ENCODE data around the gene MED12L.

MED12L gene

DNA sequence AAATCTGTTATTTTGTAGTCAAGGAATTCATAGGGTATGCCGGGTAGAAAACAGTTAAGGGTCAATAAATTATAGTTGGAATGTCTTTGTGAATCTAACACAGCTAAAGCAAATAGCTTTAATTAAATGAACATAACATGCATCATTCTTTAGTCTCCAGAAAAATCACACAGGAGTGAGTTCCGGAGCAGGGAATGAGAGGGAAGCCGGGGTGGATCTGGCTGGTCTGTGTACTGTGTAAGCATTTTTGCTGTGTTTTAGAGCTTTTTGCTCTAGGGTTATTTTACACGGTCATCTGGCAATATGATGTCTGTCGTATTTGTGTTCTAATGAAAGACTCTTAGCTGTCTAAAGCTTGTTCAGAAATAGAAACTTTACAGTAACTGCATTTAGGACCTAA lies 57.5 kb downstream of the MED12L start:
- DNase-seq, result no peak

DNA sequence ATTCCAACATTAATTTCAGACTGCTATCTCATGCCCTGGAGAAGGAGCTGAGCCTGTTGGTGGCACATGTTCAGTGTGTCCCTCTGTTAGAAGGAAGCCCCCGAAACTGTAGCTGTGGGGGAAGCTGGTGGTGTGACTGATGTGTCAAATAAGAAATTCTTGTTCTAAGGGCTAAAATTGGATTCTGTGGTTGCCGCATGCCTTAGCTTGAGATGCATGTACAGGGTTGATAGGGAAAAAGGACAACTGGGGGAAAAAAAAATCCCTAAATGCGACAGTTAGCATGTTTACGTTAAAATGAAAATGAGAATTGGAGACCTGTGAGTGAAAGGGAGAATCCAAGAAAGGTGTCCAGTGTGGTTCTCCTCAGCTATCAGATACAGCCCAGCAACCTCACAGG lies 58.6 kb downstream of the MED12L start:
- no peak for DNase-seq

DNA sequence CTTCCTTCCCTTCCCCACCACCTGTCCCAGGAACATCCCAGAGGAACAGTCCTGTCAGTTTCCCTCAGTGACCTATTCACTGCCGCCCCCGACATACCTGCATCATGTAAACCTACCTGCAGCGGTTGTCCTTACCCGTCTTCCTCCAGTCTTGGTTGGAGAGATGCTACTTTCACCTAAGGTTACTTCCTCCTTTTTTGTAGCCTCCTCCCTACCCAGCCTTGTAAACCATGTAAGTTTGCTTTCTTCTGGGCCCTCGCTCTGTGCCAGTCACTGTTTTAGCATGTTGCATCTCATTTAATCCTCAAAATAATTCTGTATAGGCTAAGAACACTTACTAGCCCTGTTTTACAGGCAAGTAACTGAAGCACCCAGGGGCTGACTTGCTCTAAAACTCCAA lies 59.3 kb downstream of the MED12L start:
- no peak for DNase-seq

DNA sequence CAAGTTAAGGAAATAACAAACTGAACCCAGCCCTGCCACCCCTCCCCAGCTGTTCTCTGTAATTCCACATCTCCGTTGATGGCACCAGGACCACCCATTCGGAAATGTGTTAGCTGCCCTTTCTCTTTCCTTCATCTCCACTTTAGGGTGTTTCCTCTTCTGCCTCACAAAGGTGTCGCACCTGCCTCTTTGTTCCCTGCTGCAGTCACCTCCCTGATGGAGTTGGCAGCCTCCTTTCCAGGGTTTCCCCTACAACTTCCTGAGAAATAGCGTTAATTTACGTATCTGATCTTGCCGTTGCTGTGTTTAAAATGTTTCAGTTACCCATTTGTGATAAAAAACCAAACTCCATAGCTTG lies 60.2 kb downstream of the MED12L start:
- DNase-seq, result no peak

DNA sequence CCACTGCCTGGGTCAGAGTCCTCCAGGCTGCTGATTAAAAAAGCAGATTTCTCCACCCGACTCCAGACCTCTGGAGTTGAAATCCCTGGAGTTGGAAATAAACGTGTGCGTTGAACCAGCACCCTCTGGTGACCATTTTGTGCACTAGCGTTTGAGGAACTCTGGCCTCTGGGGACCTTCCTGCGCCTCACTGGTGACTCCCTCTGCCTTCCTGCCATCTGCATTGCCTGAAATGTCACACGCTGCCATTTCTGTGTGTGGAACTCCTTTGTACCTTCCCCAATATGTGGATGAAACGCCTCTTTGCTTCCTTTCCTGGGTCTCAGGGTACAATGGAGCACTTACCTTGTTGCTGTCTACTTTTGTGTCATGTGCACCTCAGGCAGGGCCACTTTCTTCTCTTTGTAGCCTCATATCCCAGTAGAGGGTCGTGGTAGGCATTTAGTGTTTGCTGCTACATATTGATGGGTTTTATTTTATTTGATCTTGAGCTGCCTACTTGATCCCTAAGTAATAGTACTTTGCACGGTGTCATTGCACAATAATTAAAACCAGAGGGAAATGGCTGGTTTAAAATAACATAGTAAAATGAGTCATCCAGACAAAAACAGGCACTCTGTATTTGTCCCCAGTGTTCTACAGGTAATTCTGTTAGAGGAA lies 60.7 kb downstream of the MED12L start:
- peak; percentile 69 to 70 for DNase-seq

DNA sequence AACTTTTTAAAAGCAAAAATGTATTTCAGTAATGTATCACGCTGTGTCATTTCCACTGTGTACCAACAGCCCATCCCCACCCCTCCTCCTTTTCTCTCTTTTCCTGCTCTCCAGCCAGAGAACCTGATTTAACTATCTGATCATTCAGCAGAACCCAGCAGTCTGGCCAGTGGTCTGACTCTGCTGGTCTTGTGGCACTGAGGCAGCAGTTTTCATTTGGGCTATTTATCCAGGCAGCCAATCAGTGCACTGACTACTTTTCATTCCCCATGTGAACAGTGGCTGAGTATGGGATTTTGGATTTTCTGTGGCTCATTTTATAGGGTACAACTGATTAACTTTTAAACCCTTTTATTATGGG lies 61.2 kb downstream of the MED12L start:
- DNase-seq, result no peak

DNA sequence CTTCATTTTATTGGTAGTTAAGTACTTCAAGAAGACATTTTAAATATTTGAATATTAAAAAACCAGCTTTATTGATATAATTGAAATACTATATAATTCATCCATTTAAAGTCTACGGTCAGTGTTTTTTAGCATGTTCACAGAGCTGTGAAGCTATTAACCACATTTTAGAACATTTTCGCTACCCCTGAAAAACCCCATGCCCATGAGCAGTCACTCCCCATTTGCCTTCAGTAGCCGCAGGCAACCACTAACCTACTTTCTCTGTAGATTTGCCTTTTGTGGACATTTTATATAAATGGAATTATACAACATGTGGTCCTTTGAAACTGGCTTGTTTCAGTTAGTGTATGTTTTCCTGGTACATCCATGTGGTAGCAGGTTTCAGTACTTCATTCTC lies 61.8 kb downstream of the MED12L start:
- DNase-seq, result no peak

DNA sequence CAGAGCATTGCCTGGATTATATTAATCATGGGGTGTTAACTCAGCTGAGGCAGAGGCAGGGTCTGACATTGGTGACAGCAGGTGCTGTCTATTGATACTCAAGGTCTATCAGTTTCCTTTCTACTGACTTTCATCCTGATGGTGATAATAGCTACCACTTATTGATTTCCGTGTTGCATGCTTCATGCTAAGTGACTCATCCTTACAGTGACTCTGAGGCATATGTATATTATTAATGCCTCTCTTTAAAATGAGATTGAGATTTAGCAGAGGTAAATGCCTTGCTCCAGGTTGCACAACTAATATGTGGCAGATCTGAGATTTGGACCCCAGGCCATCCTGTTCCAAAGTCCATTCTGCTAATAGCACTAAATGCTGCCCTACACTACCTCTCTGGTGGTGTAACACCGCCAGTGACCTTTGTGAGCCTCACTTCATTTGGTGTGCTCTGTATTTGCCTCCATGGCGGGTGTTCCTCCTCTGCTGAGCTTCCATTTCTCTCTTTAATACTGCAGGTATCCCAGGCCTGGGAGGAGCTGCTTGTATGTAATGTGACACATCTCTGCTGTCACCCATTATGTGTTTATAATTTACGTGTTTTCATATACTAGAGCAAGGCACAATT lies 67.1 kb downstream of the MED12L start:
- no peak for DNase-seq

DNA sequence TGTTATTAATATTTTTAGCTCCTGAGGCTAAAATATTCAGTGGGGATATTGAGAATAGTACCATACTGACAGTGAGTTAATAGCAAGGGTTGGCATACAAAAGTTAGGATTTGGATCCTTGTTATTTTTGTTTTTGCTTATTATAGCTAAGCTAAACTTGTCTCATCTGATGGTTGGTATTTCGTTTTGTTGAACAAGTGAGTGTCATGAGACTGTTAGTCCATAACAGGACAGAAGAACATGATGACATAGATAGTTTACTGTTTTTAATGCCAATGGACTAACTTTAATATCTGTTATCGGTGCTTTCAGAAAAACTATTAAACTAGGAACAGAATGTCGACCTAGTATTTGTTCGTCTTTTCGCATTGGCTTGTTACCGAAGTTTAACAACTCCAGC lies 69.1 kb downstream of the MED12L start:
- no peak for DNase-seq

DNA sequence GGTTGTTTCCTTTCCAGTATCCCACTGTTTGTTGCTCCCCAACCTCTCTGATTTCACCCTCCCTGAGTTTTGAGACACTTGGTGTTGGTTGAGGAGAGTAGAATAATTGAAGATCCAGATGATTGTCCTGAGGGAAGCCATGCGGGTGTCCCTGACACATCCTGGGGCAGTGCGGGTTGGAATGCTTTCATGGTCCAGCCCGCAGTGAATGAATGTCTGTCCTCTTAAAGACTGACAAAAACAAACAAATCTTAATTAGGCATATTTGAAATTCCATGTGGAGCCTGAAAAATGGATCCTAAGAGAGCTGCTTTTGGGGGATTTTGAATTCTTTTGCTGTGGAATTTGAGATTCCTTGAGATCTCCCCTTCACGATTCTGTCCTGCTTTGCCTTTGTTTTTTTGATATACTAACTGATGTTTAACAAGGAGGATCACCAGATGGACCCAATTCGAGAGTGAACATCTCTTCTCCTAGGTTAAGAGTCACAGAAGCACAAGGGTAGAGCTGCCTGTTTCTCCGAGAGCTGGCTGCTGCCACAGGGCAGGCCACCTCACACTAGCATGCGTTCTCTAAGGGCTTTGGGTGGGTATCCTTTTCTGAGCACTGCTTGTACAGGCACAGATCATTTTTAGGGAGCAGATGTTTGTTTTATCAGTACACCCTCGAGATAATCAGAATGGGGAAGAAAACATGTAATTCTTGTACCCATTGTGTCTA lies 70.1 kb downstream of the MED12L start:
- no peak for DNase-seq

DNA sequence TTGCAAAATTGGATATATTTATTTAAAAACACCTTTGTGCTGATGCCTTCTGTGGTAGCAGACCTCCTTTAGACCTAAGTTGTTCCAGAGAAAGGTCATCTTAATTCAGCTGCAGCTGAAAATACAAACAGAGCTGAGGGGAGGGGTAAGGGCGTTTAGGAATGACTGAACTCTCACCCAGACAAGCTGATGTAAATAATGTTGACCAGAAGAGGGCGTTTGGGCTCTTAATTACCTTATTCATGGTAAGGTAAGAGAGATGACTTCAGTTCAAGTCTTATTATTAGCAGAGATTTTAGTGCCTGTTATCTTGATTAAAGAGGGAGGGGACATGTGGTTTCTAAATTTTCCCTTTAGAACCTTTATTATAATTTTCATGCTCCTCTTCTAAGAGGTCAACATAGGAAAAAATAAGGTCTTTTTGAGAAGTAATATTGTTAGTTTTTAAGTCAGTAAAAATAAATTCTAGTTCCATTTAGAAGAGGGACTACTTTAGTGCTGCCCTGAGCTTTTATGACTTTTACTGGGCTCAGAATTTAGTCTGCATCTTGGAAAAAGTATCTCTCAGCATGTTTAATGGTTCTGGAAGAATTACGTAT lies 71.3 kb downstream of the MED12L start:
- peak in 1 of 2 donors; percentile 32 for DNase-seq

DNA sequence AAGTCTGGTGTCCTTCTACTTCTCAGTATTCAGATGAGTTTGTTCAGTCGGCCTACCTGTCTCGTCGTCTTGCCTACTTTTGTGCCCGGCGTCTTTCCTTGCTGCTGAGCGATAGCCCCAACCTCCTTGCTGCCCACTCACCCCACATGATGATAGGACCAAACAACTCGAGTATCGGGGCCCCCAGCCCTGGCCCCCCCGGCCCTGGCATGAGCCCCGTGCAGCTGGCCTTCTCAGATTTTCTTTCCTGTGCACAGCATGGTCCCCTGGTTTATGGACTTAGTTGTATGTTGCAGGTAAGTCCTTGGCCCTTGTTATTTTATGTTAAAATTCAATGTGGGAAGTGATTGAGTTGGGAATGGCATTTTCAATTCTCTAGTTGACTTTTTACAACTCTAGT lies 74.3 kb downstream of the MED12L start:
- no peak for DNase-seq

DNA sequence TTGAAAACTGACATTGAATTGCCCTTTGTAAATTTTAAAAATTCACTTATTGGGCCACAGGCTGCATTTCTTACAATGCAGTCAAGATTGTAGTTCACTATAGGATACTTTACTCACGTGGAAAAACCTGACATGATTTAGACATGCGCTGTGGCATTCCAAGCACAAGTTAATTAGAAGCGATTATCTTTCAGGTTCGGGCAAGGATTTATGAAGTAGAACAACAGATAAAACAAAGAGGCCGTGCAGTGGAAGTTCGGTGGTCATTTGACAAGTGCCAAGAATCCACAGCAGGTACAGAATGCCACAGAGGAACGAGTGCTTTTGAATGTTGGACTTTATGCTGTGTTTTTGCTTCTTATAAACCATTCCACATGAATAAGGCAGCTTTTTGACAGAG lies 79.8 kb downstream of the MED12L start:
- no peak for DNase-seq

DNA sequence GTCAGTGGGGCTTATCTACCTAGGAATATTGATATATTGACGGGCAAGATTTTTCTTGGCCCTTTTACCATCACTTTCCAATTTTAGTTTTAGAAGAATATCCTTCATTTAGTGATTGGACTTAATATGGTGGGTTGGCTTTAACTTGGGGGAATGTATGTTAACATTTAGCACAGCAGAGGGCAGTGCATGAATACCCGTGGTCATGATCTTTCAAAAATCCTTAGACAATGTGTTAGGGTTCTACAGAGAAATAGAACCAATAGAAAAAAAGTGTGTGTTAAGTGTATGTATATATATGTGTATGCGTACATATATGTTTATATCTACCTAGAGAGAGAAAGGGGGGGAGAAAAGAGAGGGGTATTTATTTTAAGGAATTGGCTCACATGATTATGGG lies 80.7 kb downstream of the MED12L start:
- no peak for DNase-seq

DNA sequence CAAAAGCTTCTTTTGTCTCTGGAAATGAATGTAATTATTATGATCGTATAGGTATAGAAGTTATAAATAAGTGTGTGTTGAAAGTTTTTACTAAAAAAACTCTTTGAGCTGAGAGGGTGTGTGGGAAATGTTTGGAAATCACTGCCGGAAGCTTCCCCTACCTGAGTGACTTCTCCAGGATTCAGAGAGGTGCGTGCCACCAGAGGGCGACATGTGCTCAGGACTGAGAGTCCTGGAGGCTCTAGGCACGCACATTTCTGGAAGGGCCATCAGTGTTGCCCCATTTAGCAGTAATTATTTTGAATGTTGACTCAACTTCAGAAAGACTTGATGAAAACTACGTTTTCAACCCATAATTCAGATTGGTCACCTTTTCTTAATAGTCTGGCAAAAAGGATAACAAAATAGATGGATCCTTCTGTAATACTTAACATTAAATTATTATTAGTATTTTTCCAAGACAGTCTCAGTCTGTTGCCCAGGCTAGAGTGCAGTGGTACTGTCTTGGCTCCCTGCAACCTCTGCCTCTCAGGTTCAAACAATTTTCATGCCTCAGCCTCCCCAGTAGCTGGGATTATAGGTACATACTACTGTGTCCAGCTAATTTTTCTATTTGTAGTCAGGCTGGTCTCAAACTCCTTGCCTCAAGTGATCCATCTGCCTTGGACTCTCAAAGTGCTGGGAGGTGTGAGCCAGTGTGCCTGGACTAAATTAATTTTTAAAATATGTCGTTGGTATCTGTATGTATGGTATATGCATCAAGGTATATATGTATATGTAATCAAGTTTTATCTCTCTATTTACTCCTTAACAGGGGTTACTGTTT lies 83.0 kb downstream of the MED12L start:
- DNase-seq, result peak in 1 of 2 donors; percentile 14

DNA sequence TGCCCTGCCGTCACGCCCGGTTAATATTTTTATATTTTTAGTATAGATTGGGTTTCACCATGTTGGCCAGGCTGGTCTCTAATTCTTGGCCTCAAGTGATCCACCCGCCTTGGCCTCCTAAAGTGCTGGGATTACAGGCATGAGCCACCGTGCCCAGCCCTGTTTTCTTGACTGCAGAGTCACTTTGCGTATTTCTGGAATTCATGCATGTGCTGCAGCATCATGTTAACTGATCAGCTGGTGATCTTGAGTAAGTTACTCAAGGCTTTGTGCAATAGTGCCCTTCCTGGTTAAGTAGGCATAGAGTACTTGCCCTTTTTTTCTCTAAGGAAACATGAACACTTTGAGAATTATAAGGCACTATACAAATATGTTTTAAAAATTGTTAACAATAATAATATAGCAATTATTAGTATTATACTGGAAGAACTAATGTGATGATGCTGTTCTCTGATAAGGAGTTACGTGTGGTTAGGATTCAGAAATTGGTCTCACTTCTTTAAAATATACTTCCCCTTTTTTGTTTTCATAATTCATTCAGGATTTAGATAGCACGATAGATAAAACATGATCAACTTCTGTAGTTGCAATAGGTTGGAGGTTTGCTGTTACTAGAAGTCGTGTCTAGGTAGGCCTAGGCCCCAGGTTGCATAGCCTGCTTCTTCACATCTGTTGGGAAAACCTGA lies 83.9 kb downstream of the MED12L start:
- no peak for DNase-seq

DNA sequence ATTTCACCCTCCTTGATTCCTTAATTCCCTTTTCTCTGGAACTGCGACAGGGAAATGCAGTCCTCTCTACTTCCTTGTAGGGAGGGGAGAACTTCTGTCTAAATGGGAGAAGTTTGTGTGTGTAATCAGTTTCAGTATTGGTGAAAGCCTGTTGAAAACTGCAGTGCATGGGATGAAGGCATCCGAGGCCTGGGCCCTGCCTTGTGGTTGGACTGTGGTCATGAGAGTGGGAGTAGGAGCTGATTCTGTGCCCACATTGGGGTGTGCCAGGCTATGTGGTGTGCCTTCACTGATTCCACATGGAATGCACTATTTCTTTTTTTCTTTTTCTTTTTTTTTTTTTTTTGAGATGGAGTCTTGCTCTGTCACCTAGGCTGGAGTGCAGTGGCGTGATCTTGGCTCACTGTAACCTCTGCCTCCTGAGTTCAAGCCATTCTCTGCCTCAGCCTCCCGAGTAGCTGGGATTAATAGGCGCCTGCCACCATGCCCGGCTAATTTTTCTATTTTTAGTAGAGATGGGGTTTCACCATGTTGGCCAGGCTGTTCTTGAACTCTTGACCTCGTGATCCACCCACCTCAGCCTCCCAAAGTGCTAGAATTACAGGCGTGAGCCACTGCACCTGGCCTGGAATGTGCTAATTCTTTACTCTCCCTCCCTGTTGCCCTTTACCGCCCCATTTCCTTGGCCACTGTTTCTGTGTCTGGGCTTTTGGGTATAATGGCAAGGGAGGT lies 84.7 kb downstream of the MED12L start:
- DNase-seq, result peak in 1 of 2 donors; percentile 15

DNA sequence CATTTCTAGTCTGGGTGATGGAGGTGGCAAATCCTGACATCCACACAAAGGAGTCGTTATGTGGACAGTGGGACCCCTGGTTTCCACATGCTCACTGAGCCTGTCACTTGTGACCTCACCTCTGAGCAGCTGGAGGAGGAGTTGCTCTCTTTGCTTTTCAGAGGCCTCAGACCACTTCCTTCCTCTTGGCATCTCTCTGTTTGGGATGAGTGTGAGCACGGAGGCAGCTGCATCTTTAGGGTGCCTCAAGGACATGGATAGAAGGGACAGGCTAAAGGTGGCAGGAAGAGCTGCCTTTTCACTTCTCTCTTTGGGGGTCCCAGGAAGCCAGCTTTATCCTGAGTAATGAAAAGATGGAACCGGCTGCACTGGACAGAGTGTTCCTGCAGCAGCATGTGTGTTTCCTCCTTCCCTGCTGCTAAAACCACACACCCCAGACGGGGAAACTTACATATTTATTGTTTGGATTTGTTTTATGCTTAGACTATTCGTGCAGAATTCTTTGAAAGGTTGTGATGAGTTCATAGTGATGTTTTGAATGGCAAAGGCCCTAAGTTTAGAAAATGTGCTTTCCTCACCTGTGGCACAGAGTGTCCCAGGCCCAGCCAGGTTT lies 85.8 kb downstream of the MED12L start:
- DNase-seq, result no peak

DNA sequence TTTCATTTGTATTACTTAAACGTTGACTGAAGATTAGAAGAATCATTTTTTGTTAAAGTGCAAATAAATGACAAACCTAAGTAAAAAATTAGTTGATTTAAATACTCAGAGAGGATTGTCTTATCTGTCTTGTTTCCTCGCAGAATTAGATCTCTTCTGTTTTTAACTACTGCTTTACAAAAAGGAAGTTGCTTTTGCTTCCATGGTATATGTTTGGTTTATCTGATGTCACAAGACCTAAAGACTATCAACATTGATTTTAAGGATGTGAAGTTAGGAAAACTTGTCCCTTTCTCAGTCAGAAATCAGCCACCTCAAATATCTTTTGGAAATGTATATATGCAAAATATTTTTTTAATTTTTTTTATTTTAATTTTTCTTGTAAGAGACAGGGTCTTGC lies 88.9 kb downstream of the MED12L start:
- DNase-seq, result no peak

DNA sequence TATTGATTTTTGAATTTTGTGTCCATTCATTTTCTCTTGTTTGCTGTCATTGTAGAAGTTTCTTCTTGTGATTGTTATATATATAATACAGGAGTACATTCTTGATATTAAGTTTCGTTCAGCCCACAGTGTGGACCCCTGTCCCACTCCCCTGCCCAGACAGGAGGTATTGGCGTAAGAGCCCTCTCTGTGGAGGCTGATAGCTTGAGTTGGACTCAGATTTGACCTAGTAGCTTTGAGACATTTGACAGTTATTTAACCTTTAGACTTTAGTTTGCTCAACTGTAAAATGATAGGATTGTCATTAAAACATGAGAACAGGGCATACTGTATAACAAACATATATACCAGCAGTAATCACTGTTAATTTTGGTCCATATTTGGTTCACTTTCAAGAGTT lies 90.5 kb downstream of the MED12L start:
- no peak for DNase-seq

DNA sequence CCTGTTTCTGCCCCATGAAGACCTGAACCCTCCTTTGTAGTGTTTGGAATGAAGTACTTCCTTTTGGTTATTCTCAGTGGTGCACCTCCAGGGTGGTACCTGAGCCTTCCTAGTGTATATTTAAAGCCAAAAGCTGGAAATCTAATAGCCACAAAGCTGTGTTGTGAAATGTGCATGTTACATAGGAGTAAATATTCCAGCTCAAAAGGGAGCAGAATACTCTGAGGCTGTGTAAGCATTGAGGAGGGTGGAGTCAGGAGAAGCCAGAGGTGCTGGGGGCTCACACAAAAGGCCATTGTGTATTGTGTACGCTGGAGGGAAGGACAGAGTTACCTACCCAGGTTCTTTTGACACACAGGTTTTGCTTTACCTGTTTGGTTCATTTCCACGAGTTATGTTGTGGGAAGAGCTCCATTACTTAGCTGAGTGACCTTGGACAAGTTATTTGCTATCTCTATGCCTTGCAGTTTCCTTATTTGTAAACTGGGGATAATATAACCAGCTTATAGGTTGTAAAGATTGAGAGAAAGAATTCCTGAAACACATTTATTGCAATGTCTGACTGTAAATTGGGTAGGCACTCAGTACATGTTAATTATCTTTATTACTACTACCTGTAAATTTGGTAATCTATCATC lies 92.9 kb downstream of the MED12L start:
- no peak for DNase-seq

Measured in hippocampal formation (tissue), 2 donors.